GM12878 (cell line): ENCODE results near the gene NACC1. TPM values are rescaled to one million over a fixed set of nuclear protein-coding genes. Genes with fewer than 3 reads are reported as not detected.

Experiments
- ATAC-seq: fragments of 200-7000 bp; cut with Tn5 transposase; 3 replicates; pipeline ENCODE4 v1.9.1; 2020; ENCODE audit warnings: mild to moderate bottlenecking, moderate library complexity
- BruUV-seq: library from RNA; stranded (reverse); fragments of 400-500 nt; replicated peaks from 2 replicates; lab custom pipeline; 2021; lab: Mats Ljungman, UMichigan
- CTCF ChIA-PET: fragments of 300-600 bp; sonication (Branson Sonifier 250); formaldehyde crosslinking; extraction: SDS; loops from one replicate; lab custom pipeline; 2021; ENCODE audit warnings: inconsistent platforms; lab: Yijun Ruan, JAX
- POLR2A ChIA-PET: fragments of 350-600 bp; formaldehyde crosslinking; extraction: SDS; loops from one replicate; lab custom pipeline; 2021; ENCODE audit warnings: inconsistent platforms; lab: Charles Lee
- RAD21 ChIA-PET: fragments of 300-600 bp; sonication (Branson Sonifier 250); formaldehyde crosslinking; loops from one replicate; lab custom pipeline; 2023; ENCODE audit warnings: antibody characterized with exemption; ENCODE audit not compliant: unreplicated experiment; lab: Charles Lee
- SMC1A ChIA-PET: fragments of 300-600 bp; sonication (Branson Sonifier 250); formaldehyde crosslinking; loops from one replicate; lab custom pipeline; 2023; ENCODE audit not compliant: unreplicated experiment, uncharacterized antibody; lab: Charles Lee
- DNase-seq: peaks from one replicate; pipeline ENCODE4 v3.0.0-alpha.2; 2011; ENCODE audit warnings: low read depth, low spot score
- FAIRE-seq: peaks from 3 replicates; lab custom pipeline; 2011; peaks lifted over from hg19 to GRCh38; lab: Jason Lieb, UNC
- H2AFZ ChIP-seq: 2 replicates; pipeline ENCODE4 v1.6.0; 2011; ENCODE audit warnings: low read depth, low read length, control low read depth; ENCODE audit not compliant: control insufficient read depth
- H3K27ac ChIP-seq: 2 replicates; pipeline ENCODE4 v1.5.1; 2011; ENCODE audit warnings: control low read depth; ENCODE audit not compliant: control insufficient read depth, insufficient read depth
- H3K27me3 ChIP-seq, 2 experiments: replicated peaks in 1 of 2; 2 replicates each; pipeline versions ENCODE4 v1.6.0 to v1.6.1; 2011; ENCODE audit warnings: low read length in 1 of 2; ENCODE audit not compliant: control insufficient read depth in 2 of 2, insufficient read depth in 2 of 2
- H3K36me3 ChIP-seq, 2 experiments: 2 replicates each; pipeline ENCODE4 v1.5.1; 2011; ENCODE audit warnings: low read length in 1 of 2; ENCODE audit not compliant: control insufficient read depth in 2 of 2, insufficient read depth in 2 of 2
- H3K4me1 ChIP-seq: 2 replicates; pipeline ENCODE4 v1.6.1; 2011; ENCODE audit warnings: mild to moderate bottlenecking, low read length, moderate library complexity, mixed read lengths; ENCODE audit not compliant: control insufficient read depth, insufficient read depth
- H3K4me2 ChIP-seq: 2 replicates; pipeline ENCODE4 v1.6.0; 2011; ENCODE audit warnings: control low read depth; ENCODE audit not compliant: control insufficient read depth, insufficient read depth
- H3K4me3 ChIP-seq: fragments of 200-600 bp; sonication (generic); 2 replicates; pipeline ENCODE4 v1.5.1; 2016
- H3K79me2 ChIP-seq: 2 replicates; pipeline ENCODE4 v1.6.0; 2011; ENCODE audit warnings: low read length; ENCODE audit not compliant: control insufficient read depth, insufficient read depth
- H3K9ac ChIP-seq: 2 replicates; pipeline ENCODE4 v1.8.0; 2011; ENCODE audit warnings: low read length, control low read depth, mixed read lengths; ENCODE audit not compliant: control insufficient read depth, insufficient read depth
- H3K9me3 ChIP-seq: replicated peaks from 3 replicates; pipeline ENCODE4 v1.5.1; 2011; ENCODE audit warnings: mild to moderate bottlenecking, low read length; ENCODE audit not compliant: control insufficient read depth, insufficient read depth
- H4K20me1 ChIP-seq: 2 replicates; pipeline ENCODE4 v1.6.0; 2011; ENCODE audit not compliant: control insufficient read depth, insufficient read depth
- ATF3 ChIP-seq: IDR thresholded peaks from 2 replicates; pipeline ENCODE4 v1.6.1; 2011; ENCODE audit warnings: low read depth, mild to moderate bottlenecking, low read length, moderate library complexity, borderline replicate concordance; ENCODE audit errors: extremely low read depth
- CEBPB ChIP-seq, 2 experiments: fragments of 150-350 bp in 1 of 2; IDR thresholded peaks; 2 replicates each; pipeline ENCODE4 v1.6.1; 2012 to 2014; ENCODE audit warnings: low read depth in 2 of 2, low read length in 2 of 2, borderline replicate concordance in 1 of 2, inconsistent platforms in 1 of 2
- CREB1 ChIP-seq: IDR thresholded peaks from 2 replicates; pipeline ENCODE4 v1.6.1; 2012; ENCODE audit warnings: low read depth, mild to moderate bottlenecking, inconsistent platforms
- FOXM1 ChIP-seq: IDR thresholded peaks from 2 replicates; pipeline ENCODE4 v1.6.1; 2012; ENCODE audit warnings: low read depth, mild to moderate bottlenecking, inconsistent platforms, low read length, moderate library complexity
- HDGF ChIP-seq: fragments of 450-650 bp; IDR thresholded peaks from 2 replicates; pipeline ENCODE4 v1.6.1; 2016; ENCODE audit warnings: antibody characterized with exemption
- IRF4 ChIP-seq: IDR thresholded peaks from 2 replicates; pipeline ENCODE4 v1.6.1; 2011; ENCODE audit warnings: low read depth, low read length
- MTA2 ChIP-seq: fragments of 450-650 bp; IDR thresholded peaks from 2 replicates; pipeline ENCODE4 v1.6.1; 2016; ENCODE audit warnings: low read depth, mild to moderate bottlenecking, moderate library complexity
- RAD21 ChIP-seq: IDR thresholded peaks from 2 replicates; pipeline ENCODE4 v1.6.1; 2011; ENCODE audit warnings: mild to moderate bottlenecking, low read depth, low read length, moderate library complexity; ENCODE audit not compliant: insufficient read depth
- RUNX3 ChIP-seq: IDR thresholded peaks from 2 replicates; pipeline ENCODE4 v1.6.1; 2012; ENCODE audit warnings: low read length, inconsistent platforms
- WRNIP1 ChIP-seq: IDR thresholded peaks from 2 replicates; pipeline ENCODE4 v1.6.1; 2011; ENCODE audit warnings: low read depth, low read length, improper control_type of control experiment, borderline replicate concordance
- ZNF217 ChIP-seq: fragments of 450-650 bp; IDR thresholded peaks from 2 replicates; pipeline ENCODE4 v1.6.1; 2017; ENCODE audit warnings: antibody characterized with exemption, mild to moderate bottlenecking
- WGBS: methylation state at CpG from one replicate; pipeline ENCODE4 v1.1.6; 2016; ENCODE audit warnings: low lambda C conversion rate; ENCODE audit not compliant: insufficient replicate concordance, insufficient coverage; ENCODE audit errors: missing lambda C conversion rate; 5-methylcytosine and 5-hydroxymethylcytosine counted together
- in situ Hi-C: fragments of 300-500 bp; cut with MboI; formaldehyde crosslinking; loops from 9 replicates; pipeline ENCODE4 v1.14.3; 2018; ENCODE audit warnings: mixed read lengths
- intact Hi-C: fragments of 100-400 bp; cut with micrococcal nuclease; formaldehyde crosslinking; loops from one replicate; pipeline ENCODE4 v1.14.2; 2022; ENCODE audit not compliant: unreplicated experiment
- polyA plus RNA-seq, 11 experiments: library from polyadenylated mRNA; depleted of rRNA in 4 of 11; unstranded in 6 of 11; stranded (reverse) in 5 of 11; fragments of >200 nt; fragmentation: Nextera tagmentation in 4 of 11; fragmentation: Illumina TruSeq in 1 of 11; extraction: Ambion mirVana in 4 of 11; extraction: Trizol in 1 of 11; gene quantifications; 1 replicate in 1 of 11; 2 replicates in 10 of 11; pipeline versions ENCODE4 v1.2.1 to v1.2.3, GENCODE V29; 2011 to 2016; ENCODE audit warnings: inconsistent platforms in 2 of 11, missing spikeins in 2 of 11, low read depth in 1 of 11
- total RNA-seq, 4 experiments: library from RNA; depleted of rRNA in 3 of 4; stranded (reverse); fragments of >200 nt in 3 of 4; fragmentation: Illumina TruSeq in 1 of 4; extraction: Trizol in 1 of 4; gene quantifications; 2 replicates each; pipeline versions ENCODE4 v1.2.1 to v1.2.3, GENCODE V29; 2013 to 2021
- TF ChIP-seq, protein P1 (sequence below): IDR thresholded peaks from 2 replicates; pipeline ENCODE4 v1.6.1; 2012; ENCODE audit warnings: improper control_type of control experiment, low read depth, low read length; ENCODE audit not compliant: insufficient replicate concordance
- TF ChIP-seq, protein P2 (sequence below): IDR thresholded peaks from 2 replicates; pipeline ENCODE4 v1.6.1; 2012; ENCODE audit warnings: low read depth, low read length, improper control_type of control experiment

Gene NACC1
- total and polyA plus RNA-seq, 10 of the 15 experiments (the other 5 are each of a cell fraction or from before 2014, with no cell fraction given), result 0.18 to 120 (median 19.2) TPM

DNA sequence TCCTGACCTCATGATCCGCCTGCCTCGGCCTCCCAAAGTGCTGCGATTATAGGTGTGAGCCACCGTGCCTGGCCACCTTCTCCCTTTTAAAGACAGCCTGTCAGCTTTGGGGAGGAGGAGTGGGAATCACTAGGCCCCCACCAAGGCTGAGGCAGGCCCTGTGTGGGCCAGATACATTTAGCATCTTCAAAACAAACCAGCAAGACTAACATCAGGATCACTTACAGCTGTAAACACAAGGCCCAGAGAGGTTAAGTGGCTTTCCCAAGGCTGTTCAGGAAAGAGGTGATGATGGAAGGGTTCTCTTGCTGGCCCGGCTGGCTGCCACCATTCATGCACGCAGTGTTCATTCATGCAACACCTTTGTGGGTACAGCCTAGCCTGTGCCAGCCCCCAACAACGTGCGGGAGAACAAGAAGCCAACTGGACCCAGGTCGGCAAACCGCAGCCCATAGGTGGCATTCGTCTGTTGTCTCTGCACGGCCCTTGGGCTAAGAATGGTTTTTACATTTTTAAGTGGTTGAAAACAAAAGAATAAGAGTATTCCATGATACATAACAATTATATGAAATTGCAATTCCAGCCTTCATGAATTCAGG, 55.2 kb downstream of the NACC1 start:
- POLR2A ChIA-PET, result interaction anchor here (0.6 kb wide), 1 partner anchor 32 kb away, joined by 3 read pairs; no protein-coding TSS in a partner anchor
- Histone ChIP-seq H3K27me3 (no peaks in the 10 kb centered on the region), H2AFZ (no peak overlapping the region), H3K4me1 (peaks cover 18% of the 10 kb centered on the region), H3K4me3 (no peak overlapping the region), H3K27ac (no peak overlapping the region), H3K9ac (no peak overlapping the region), H3K36me3 (no peaks in the 10 kb centered on the region), H4K20me1 (no peaks in the 10 kb centered on the region), H3K79me2 (no peaks in the 10 kb centered on the region), H3K9me3 (no peaks in the 10 kb centered on the region)
- in situ Hi-C loops, result loop anchor here (25.0 kb wide), 1 partner anchor 1586 kb away; the partner anchor contains the start of genes ACP5 and ZNF627
- 62% methylated on average over 12 of the region's 12 CpGs for WGBS
- RAD21 ChIA-PET, result no interaction called here
- CTCF ChIA-PET, result no interaction called here
- FAIRE-seq, result no peak
- TF ChIP-seq RAD21 (no peak), FOXM1 (no peak), MTA2 (no peak), HDGF (no peak), WRNIP1 (no peak), CEBPB (IDR thresholded peaks at IDR 0.05; ENCODE audit: borderline replicate concordance in 1 of 2, low read depth in 2 of 2, low read length in 2 of 2) (no peak), ZNF217 (no peak), CREB1 (no peak), IRF4 (no peak), ATF3 (no peak), RUNX3 (no peak)
- TF ChIP-seq, protein P1, sequence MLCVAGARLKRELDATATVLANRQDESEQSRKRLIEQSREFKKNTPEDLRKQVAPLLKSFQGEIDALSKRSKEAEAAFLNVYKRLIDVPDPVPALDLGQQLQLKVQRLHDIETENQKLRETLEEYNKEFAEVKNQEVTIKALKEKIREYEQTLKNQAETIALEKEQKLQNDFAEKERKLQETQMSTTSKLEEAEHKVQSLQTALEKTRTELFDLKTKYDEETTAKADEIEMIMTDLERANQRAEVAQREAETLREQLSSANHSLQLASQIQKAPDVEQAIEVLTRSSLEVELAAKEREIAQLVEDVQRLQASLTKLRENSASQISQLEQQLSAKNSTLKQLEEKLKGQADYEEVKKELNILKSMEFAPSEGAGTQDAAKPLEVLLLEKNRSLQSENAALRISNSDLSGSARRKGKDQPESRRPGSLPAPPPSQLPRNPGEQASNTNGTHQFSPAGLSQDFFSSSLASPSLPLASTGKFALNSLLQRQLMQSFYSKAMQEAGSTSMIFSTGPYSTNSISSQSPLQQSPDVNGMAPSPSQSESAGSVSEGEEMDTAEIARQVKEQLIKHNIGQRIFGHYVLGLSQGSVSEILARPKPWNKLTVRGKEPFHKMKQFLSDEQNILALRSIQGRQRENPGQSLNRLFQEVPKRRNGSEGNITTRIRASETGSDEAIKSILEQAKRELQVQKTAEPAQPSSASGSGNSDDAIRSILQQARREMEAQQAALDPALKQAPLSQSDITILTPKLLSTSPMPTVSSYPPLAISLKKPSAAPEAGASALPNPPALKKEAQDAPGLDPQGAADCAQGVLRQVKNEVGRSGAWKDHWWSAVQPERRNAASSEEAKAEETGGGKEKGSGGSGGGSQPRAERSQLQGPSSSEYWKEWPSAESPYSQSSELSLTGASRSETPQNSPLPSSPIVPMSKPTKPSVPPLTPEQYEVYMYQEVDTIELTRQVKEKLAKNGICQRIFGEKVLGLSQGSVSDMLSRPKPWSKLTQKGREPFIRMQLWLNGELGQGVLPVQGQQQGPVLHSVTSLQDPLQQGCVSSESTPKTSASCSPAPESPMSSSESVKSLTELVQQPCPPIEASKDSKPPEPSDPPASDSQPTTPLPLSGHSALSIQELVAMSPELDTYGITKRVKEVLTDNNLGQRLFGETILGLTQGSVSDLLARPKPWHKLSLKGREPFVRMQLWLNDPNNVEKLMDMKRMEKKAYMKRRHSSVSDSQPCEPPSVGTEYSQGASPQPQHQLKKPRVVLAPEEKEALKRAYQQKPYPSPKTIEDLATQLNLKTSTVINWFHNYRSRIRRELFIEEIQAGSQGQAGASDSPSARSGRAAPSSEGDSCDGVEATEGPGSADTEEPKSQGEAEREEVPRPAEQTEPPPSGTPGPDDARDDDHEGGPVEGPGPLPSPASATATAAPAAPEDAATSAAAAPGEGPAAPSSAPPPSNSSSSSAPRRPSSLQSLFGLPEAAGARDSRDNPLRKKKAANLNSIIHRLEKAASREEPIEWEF, result no peak
- TF ChIP-seq, protein P2, sequence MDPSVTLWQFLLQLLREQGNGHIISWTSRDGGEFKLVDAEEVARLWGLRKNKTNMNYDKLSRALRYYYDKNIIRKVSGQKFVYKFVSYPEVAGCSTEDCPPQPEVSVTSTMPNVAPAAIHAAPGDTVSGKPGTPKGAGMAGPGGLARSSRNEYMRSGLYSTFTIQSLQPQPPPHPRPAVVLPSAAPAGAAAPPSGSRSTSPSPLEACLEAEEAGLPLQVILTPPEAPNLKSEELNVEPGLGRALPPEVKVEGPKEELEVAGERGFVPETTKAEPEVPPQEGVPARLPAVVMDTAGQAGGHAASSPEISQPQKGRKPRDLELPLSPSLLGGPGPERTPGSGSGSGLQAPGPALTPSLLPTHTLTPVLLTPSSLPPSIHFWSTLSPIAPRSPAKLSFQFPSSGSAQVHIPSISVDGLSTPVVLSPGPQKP, result no peak
- TF ChIP-seq, all 136 proteins: peak for 0
- no peak for DNase-seq
- SMC1A ChIA-PET, result no interaction called here
- no TSS peak for BruUV-seq
- no peak for ATAC-seq
- intact Hi-C loops, result no loop called here
- no peak overlapping the region for H3K4me2 ChIP-seq
